WTC11 (cell line): ENCODE measurements around the gene OR5AN1. TPM values are rescaled to one million over a fixed set of nuclear protein-coding genes. Genes with fewer than 3 reads are reported as not detected.

Experiments
- ATAC-seq: fragments of 200-7000 bp; cut with Tn5 transposase; 2 replicates; pipeline ENCODE4 v1.10.0; 2021; ENCODE audit warnings: mild to moderate bottlenecking, moderate library complexity
- CTCF ChIA-PET: fragments of 300-600 bp; sonication (Branson Sonifier 250); formaldehyde crosslinking; loops from one replicate; lab custom pipeline; 2021; ENCODE audit warnings: antibody characterized with exemption; lab: Charles Lee
- POLR2A ChIA-PET: fragments of 350-600 bp; sonication (Branson Sonifier 250); formaldehyde crosslinking; loops from one replicate; lab custom pipeline; 2021; ENCODE audit warnings: antibody characterized with exemption; lab: Charles Lee
- DNase-seq: peaks from one replicate; pipeline ENCODE4 v3.0.0; 2021; ENCODE audit warnings: low spot score
- H3K27ac Mint-ChIP-seq: 2 replicates; pipeline ENCODE4 v1.8.0; 2021; ENCODE audit warnings: mixed read lengths
- H3K27me3 Mint-ChIP-seq: 2 replicates; pipeline ENCODE4 v1.8.0; 2021; ENCODE audit warnings: low read depth, mild to moderate bottlenecking, moderate library complexity, mixed read lengths
- H3K36me3 Mint-ChIP-seq: 2 replicates; pipeline ENCODE4 v1.8.0; 2021; ENCODE audit warnings: mixed read lengths
- H3K4me1 Mint-ChIP-seq: 2 replicates; pipeline ENCODE4 v1.8.0; 2022; ENCODE audit warnings: mixed read lengths
- H3K4me3 Mint-ChIP-seq: 2 replicates; pipeline ENCODE4 v1.8.0; 2021; ENCODE audit warnings: mild to moderate bottlenecking, moderate library complexity, mixed read lengths
- H3K9me3 Mint-ChIP-seq: 2 replicates; pipeline ENCODE4 v1.8.0; 2021; ENCODE audit warnings: mixed read lengths
- AFF4 ChIP-seq: sonication (generic); formaldehyde crosslinking; IDR thresholded peaks from 2 replicates; pipeline ENCODE4 v1.8.1; 2023; ENCODE audit warnings: mild to moderate bottlenecking, missing genetic modification reagents, borderline replicate concordance
- E2F5 ChIP-seq: sonication (generic); formaldehyde crosslinking; IDR thresholded peaks from 2 replicates; pipeline ENCODE4 v1.8.1; 2022; ENCODE audit warnings: mild to moderate bottlenecking, moderate library complexity, missing genetic modification reagents
- EMX1 ChIP-seq: fragments of 250-450 bp; sonication (Bioruptor Pico); IDR thresholded peaks from 2 replicates; pipeline ENCODE4 v1.8.0; 2021; ENCODE audit warnings: mild to moderate bottlenecking
- JUN ChIP-seq: sonication (generic); formaldehyde crosslinking; IDR thresholded peaks from 2 replicates; pipeline ENCODE4 v1.8.0; 2023; ENCODE audit warnings: mild to moderate bottlenecking, missing genetic modification reagents
- MYBL2 ChIP-seq: sonication (generic); formaldehyde crosslinking; IDR thresholded peaks from 2 replicates; pipeline ENCODE4 v1.8.1; 2023; ENCODE audit warnings: mild to moderate bottlenecking, moderate library complexity, missing genetic modification reagents
- PRRX2 ChIP-seq: fragments of 250-450 bp; sonication (Bioruptor Pico); IDR thresholded peaks from 2 replicates; pipeline ENCODE4 v1.8.0; 2021; ENCODE audit warnings: mild to moderate bottlenecking
- SOX15 ChIP-seq: fragments of 250-450 bp; sonication (Bioruptor Pico); IDR thresholded peaks from 2 replicates; pipeline ENCODE4 v1.9.0; 2021; ENCODE audit warnings: mild to moderate bottlenecking
- STAT6 ChIP-seq: sonication (generic); formaldehyde crosslinking; conservative IDR thresholded peaks from 2 replicates; pipeline ENCODE4 v1.8.1; 2023; ENCODE audit warnings: mild to moderate bottlenecking, low read depth, missing genetic modification reagents, moderate library complexity
- TEAD4 ChIP-seq: sonication (generic); formaldehyde crosslinking; IDR thresholded peaks from 2 replicates; pipeline ENCODE4 v1.8.0; 2022; ENCODE audit warnings: mild to moderate bottlenecking, missing genetic modification reagents
- ZNF138 ChIP-seq: sonication (generic); formaldehyde crosslinking; conservative IDR thresholded peaks from 2 replicates; pipeline ENCODE4 v1.8.1; 2022; ENCODE audit warnings: mild to moderate bottlenecking, moderate library complexity, missing genetic modification reagents
- ZNF263 ChIP-seq: sonication (generic); formaldehyde crosslinking; IDR thresholded peaks from 2 replicates; pipeline ENCODE4 v1.8.1; 2022; ENCODE audit warnings: low read depth, mild to moderate bottlenecking, moderate library complexity, missing genetic modification reagents
- ZNF396 ChIP-seq: fragments of 250-450 bp; sonication (Bioruptor Pico); IDR thresholded peaks from 2 replicates; pipeline ENCODE4 v1.8.0; 2021; ENCODE audit warnings: mild to moderate bottlenecking, moderate library complexity, borderline replicate concordance
- total RNA-seq: library from RNA; stranded (reverse); gene quantifications from 3 replicates; pipeline ENCODE4 v1.2.3, GENCODE V29; 2021
- TF ChIP-seq, protein P1 (sequence below): sonication (generic); formaldehyde crosslinking; IDR thresholded peaks from 2 replicates; pipeline ENCODE4 v1.8.1; 2022; ENCODE audit warnings: low read depth, mild to moderate bottlenecking, moderate library complexity, missing genetic modification reagents, borderline replicate concordance
- TF ChIP-seq, protein P2 (sequence below): sonication (generic); formaldehyde crosslinking; IDR thresholded peaks from 2 replicates; pipeline ENCODE4 v1.8.0; 2022; ENCODE audit warnings: mild to moderate bottlenecking, missing genetic modification reagents
- TF ChIP-seq, protein P3 (sequence below): fragments of 250-450 bp; sonication (Bioruptor Pico); conservative IDR thresholded peaks from 2 replicates; pipeline ENCODE4 v1.9.0; 2021; ENCODE audit warnings: mild to moderate bottlenecking

The OR5AN1 gene
- total RNA-seq, 1 experiment from 2014 or later: not detected

DNA sequence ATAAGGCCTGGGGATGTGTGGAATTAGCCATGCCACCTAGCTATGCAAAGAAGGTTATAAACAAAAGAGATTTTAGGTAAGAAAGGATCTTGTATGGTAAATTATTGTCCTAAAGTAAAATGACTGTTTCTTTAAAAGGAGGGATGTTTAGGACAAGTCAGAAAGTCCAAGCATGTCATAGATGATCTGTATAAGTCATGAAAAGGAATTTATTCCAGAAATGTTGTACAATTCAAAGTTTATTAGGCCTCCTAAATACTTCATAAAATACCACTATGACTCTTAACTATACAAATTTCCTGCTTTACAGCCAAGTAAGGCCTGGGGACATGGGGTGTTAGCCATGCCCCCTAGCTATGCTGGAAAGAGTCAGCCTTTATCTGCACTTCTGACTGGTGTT, 44.9 kb downstream of the OR5AN1 start (continued):
- TF ChIP-seq ZNF396 (CRISPR knock-in tag) (no peak), TEAD4 (no peak), SOX15 (CRISPR knock-in tag) (no peak), MYBL2 (CRISPR knock-in tag) (no peak), JUN (CRISPR knock-in tag) (no peak), STAT6 (no peak), ZNF138 (CRISPR knock-in tag) (no peak), ZNF263 (CRISPR knock-in tag) (no peak), EMX1 (CRISPR knock-in tag) (no peak)
- TF ChIP-seq, protein P1, sequence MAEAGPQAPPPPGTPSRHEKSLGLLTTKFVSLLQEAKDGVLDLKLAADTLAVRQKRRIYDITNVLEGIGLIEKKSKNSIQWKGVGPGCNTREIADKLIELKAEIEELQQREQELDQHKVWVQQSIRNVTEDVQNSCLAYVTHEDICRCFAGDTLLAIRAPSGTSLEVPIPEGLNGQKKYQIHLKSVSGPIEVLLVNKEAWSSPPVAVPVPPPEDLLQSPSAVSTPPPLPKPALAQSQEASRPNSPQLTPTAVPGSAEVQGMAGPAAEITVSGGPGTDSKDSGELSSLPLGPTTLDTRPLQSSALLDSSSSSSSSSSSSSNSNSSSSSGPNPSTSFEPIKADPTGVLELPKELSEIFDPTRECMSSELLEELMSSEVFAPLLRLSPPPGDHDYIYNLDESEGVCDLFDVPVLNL (CRISPR knock-in tag): no peak
- TF ChIP-seq, protein P2, sequence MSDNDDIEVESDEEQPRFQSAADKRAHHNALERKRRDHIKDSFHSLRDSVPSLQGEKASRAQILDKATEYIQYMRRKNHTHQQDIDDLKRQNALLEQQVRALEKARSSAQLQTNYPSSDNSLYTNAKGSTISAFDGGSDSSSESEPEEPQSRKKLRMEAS (CRISPR knock-in tag): no peak

DNA sequence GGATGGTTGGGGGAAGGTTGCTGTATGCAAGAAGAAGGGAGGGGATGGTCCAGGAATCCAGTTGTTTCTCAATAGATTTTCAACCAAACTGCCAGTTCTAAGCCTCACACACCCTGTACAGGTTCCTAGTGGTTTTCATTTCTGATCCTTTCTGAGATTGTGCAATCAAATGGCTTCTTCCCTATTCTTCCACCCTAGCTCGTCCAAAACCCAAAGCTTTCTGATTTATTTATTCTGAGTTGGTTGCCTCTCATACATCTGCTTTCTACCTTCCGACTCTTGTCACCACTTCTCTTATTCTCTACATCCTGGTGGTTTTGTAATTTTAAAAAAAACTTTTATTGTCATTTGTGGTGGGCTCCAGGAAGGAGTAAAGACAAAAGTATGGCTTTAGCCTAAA, 55.0 kb downstream of the OR5AN1 start:
- H3K4me3 Mint-ChIP-seq: no peak overlapping the region
- H3K36me3 Mint-ChIP-seq: peaks cover 22% of the 10 kb centered on the region
- ChIA-PET CTCF (no interaction called here), POLR2A (no interaction called here)
- no peaks in the 10 kb centered on the region for H3K27me3 Mint-ChIP-seq
- ATAC-seq (no peak), DNase-seq (no peak)
- H3K9me3 Mint-ChIP-seq: peaks cover 51% of the 10 kb centered on the region
- H3K27ac Mint-ChIP-seq: no peak overlapping the region
- H3K4me1 Mint-ChIP-seq: no peaks in the 10 kb centered on the region
- TF ChIP-seq PRRX2 (CRISPR knock-in tag) (no peak), E2F5 (no peak), ZNF263 (CRISPR knock-in tag) (no peak), AFF4 (no peak)
- TF ChIP-seq, protein P3, sequence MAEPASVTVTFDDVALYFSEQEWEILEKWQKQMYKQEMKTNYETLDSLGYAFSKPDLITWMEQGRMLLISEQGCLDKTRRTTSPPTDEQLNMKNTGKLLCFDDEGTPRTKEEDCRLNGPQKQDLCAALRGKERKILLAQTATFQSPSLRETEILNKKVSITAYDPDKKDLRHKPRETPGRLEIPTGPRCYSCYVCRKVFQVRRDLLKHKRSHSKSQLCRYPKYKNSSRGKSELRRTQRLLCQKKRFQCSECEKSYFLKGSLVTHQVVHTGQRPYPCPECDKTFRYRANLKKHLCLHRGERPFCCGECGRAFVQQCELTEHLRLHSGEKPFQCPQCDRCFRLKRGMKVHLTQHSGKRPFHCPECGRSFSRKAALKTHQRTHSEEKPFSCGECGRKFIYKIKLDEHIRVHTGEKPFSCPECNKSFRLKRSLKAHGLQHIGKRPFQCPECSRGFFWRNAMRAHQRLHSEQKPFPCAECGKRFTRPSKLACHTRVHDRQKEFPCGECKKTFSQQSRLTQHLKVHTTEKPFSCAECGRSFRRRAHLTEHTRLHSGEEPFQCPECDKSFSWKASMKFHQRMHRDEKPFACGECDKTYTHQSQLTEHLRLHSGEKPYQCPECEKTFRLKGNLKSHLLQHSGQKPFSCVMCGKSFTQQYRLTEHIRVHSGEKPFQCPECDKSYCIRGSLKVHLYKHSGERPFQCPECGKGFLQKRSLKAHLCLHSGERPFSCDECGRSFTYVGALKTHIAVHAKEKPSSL: no peak
